HCT116 (cell line): Measurements from ENCODE around the gene SH3BP4. TPM values are rescaled to one million over a fixed set of nuclear protein-coding genes. Genes with fewer than 3 reads are reported as not detected.

Source experiments
- ATAC-seq: fragments of 200-7000 bp; cut with Tn5 transposase; 2 replicates; pipeline ENCODE4 v1.9.1; 2020; ENCODE audit warnings: mild to moderate bottlenecking, moderate library complexity
- BruUV-seq: library from RNA; stranded (reverse); fragments of 400-500 nt; replicated peaks from 2 replicates; lab custom pipeline; 2021; lab: Mats Ljungman, UMichigan
- CTCF ChIA-PET: fragments of 300-600 bp; sonication (Branson Sonifier 250); formaldehyde crosslinking; loops from one replicate; lab custom pipeline; 2021; ENCODE audit warnings: antibody characterized with exemption; lab: Charles Lee
- POLR2A ChIA-PET: fragments of 300-600, 350-600 bp; sonication (Branson Sonifier 250); formaldehyde crosslinking; loops from one replicate; lab custom pipeline; 2021; ENCODE audit warnings: antibody characterized with exemption; lab: Charles Lee
- RAD21 ChIA-PET, 2 experiments: fragments of 300-600 bp; sonication (Branson Sonifier 250); formaldehyde crosslinking; loops; one replicate each; lab custom pipeline; 2023; ENCODE audit warnings: low total read pairs in 2 of 2; ENCODE audit not compliant: uncharacterized antibody in 2 of 2, unreplicated experiment in 2 of 2, low non-redundant PET in 1 of 2; lab: Charles Lee
- DNase-seq: peaks from one replicate; pipeline ENCODE4 v3.0.0-alpha.2; 2010; ENCODE audit warnings: low read depth, low spot score
- H2AFZ ChIP-seq: fragments of 200-600 bp; shearing (Covaris generic), sonication (generic); 2 replicates; pipeline ENCODE4 v1.6.1; 2017; ENCODE audit warnings: low read depth, mixed run types, mixed read lengths, antibody characterized with exemption, low read length; ENCODE audit not compliant: poor library complexity, severe bottlenecking
- H3K27ac ChIP-seq: 2 replicates; pipeline ENCODE4 v1.5.1; 2012; ENCODE audit warnings: low read depth, low read length
- H3K27me3 ChIP-seq: fragments of 200-600 bp; sonication (generic); 2 replicates; pipeline ENCODE4 v1.6.1; 2016; ENCODE audit warnings: mixed run types, low read length, mixed read lengths; ENCODE audit not compliant: insufficient read depth
- H3K36me3 ChIP-seq, 2 experiments: fragments of 200-500 bp in 1 of 2; fragments of 200-600 bp in 1 of 2; sonication (Bioruptor generic) in 1 of 2; sonication (generic) in 1 of 2; 2 replicates each; pipeline versions ENCODE4 v1.5.1 to v1.6.1; 2014 to 2016; ENCODE audit warnings: low read length in 2 of 2, inconsistent platforms in 1 of 2, mixed read lengths in 1 of 2, mixed run types in 1 of 2; ENCODE audit not compliant: insufficient read depth in 2 of 2, control insufficient read depth in 1 of 2
- H3K4me1 ChIP-seq, 2 experiments: fragments of 200-600 bp in 1 of 2; sonication (generic) in 1 of 2; 2 replicates each; pipeline versions ENCODE4 v1.5.1 to v1.6.1; 2012 to 2017; ENCODE audit warnings: low read length in 2 of 2, inconsistent platforms in 1 of 2, mild to moderate bottlenecking in 1 of 2, mixed read lengths in 1 of 2, mixed run types in 1 of 2, moderate library complexity in 1 of 2; ENCODE audit not compliant: insufficient read depth in 2 of 2, control insufficient read depth in 1 of 2
- H3K4me2 ChIP-seq: fragments of 200-600 bp; sonication (generic); 2 replicates; pipeline ENCODE4 v1.6.1; 2017; ENCODE audit warnings: mixed run types, low read length, mixed read lengths
- H3K4me3 ChIP-seq, 2 experiments: fragments of 200-600 bp in 1 of 2; sonication (generic) in 1 of 2; replicated peaks in 1 of 2; 2 replicates each; pipeline ENCODE4 v1.5.1; 2011 to 2016; ENCODE audit warnings: low read length in 2 of 2, control low read depth in 1 of 2, low read depth in 1 of 2, mild to moderate bottlenecking in 1 of 2, mixed read lengths in 1 of 2, mixed run types in 1 of 2
- H3K79me2 ChIP-seq: fragments of 200-600 bp; sonication (generic); 2 replicates; pipeline ENCODE4 v1.6.1; 2017; ENCODE audit warnings: mild to moderate bottlenecking, mixed run types, low read length, moderate library complexity, mixed read lengths; ENCODE audit not compliant: insufficient read depth
- H3K9ac ChIP-seq: fragments of 200-600 bp; sonication (generic); 2 replicates; pipeline ENCODE4 v1.6.1; 2016; ENCODE audit warnings: low read length, mixed read lengths
- H3K9me2 ChIP-seq: fragments of 200-600 bp; sonication (generic), shearing (Covaris generic); 2 replicates; pipeline ENCODE4 v1.6.1; 2017; ENCODE audit warnings: mixed run types, mild to moderate bottlenecking, moderate library complexity; ENCODE audit not compliant: insufficient read depth
- H3K9me3 ChIP-seq, 2 experiments: fragments of 200-500 bp in 1 of 2; fragments of 200-600 bp in 1 of 2; sonication (Bioruptor generic) in 1 of 2; sonication (generic) in 1 of 2; 2 replicates each; pipeline ENCODE4 v1.6.1; 2014 to 2017; ENCODE audit warnings: low read length in 2 of 2, mixed read lengths in 2 of 2, inconsistent platforms in 1 of 2, low read depth in 1 of 2, mild to moderate bottlenecking in 1 of 2, mixed run types in 1 of 2, moderate library complexity in 1 of 2; ENCODE audit not compliant: control insufficient read depth in 1 of 2, insufficient read depth in 1 of 2
- H4K20me1 ChIP-seq: fragments of 200-600 bp; sonication (generic), shearing (Covaris generic); 2 replicates; pipeline ENCODE4 v1.6.1; 2017; ENCODE audit warnings: mixed run types, mild to moderate bottlenecking, moderate library complexity; ENCODE audit not compliant: insufficient read depth
- CBX3 ChIP-seq: IDR thresholded peaks from 2 replicates; pipeline ENCODE4 v1.6.1; 2012; ENCODE audit warnings: low read depth
- CTCF ChIP-seq, 3 experiments: fragments of 200-600 bp in 1 of 3; sonication (generic) in 1 of 3; IDR thresholded peaks in 2 of 3; conservative IDR thresholded peaks in 1 of 3; 2 replicates each; pipeline ENCODE4 v1.5.1; 2012 to 2017; ENCODE audit warnings: low read depth in 2 of 3, low read length in 2 of 3, antibody characterized with exemption in 1 of 3, borderline replicate concordance in 1 of 3, control low read depth in 1 of 3, mild to moderate bottlenecking in 1 of 3, mixed read lengths in 1 of 3, mixed run types in 1 of 3, moderate library complexity in 1 of 3; ENCODE audit not compliant: insufficient read depth in 1 of 3
- FOSL1 ChIP-seq: IDR thresholded peaks from 2 replicates; pipeline ENCODE4 v1.6.1; 2012; ENCODE audit warnings: low read depth
- POLR2A ChIP-seq: IDR thresholded peaks from 2 replicates; pipeline ENCODE4 v1.7.0; 2011; ENCODE audit warnings: borderline replicate concordance; ENCODE audit not compliant: insufficient read depth, insufficient read length; ENCODE audit errors: extremely low read depth
- RAD21 ChIP-seq: IDR thresholded peaks from 2 replicates; pipeline ENCODE4 v1.6.1; 2012; ENCODE audit warnings: low read depth, mild to moderate bottlenecking
- SP1 ChIP-seq: IDR thresholded peaks from 2 replicates; pipeline ENCODE4 v1.6.1; 2012; ENCODE audit warnings: low read depth
- SRF ChIP-seq: IDR thresholded peaks from 2 replicates; pipeline ENCODE4 v1.6.1; 2012; ENCODE audit warnings: low read depth
- intact Hi-C: fragments of 100-400 bp; cut with micrococcal nuclease; formaldehyde crosslinking; loops from 2 replicates; pipeline ENCODE4 v1.10.0; 2022
- total RNA-seq: library from RNA; stranded (reverse); gene quantifications from one replicate; pipeline ENCODE4 v1.2.1, GENCODE V29; 2021; ENCODE audit not compliant: unreplicated experiment
- TF ChIP-seq, protein P1 (sequence below): IDR thresholded peaks from 2 replicates; pipeline ENCODE4 v1.6.1; 2012
- TF ChIP-seq, protein P2 (sequence below): IDR thresholded peaks from 2 replicates; pipeline ENCODE4 v1.6.1; 2011; ENCODE audit warnings: mild to moderate bottlenecking, low read length, moderate library complexity; ENCODE audit not compliant: insufficient replicate concordance; ENCODE audit errors: extremely low read depth

SH3BP4 gene
- total RNA-seq, 1 experiment from 2014 or later, result 32.9 TPM

DNA sequence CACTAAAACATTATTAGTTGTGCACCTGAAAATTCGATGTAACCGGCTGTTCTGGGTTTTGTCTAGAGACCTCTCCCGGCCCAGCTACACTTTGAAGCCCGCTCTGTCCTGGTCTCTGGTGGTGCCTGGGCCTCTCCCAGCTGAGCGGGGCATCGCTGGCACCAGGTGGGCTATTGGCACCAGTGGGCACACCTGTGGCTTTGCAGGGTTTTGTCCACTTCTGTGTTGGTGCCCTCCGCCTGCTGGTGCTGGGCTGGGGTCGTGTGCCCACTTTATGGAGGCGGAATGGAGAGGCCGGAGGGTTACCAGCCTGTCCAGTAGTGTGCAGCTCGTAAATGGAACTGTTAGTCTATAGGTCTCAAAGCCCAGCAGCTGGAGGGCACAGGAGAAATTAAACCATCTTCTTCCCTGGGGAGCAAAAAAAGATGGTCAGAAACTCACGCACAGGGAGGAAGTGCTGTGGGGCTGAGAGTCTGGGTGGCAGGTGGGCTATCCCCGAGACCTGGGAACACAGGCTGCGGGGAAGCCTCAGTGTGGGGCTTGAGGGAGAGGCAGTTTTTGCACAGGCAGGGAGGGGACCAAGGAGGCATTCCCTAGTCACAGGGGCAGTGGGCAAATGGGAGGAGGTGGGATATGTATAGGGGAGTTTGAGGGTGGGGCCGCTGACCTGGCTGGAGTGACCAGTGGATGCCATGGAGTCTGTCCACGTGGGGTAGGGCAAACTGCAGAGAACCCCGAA lies 30.4 kb downstream of the SH3BP4 start:
- H3K27ac ChIP-seq, result peak overlapping the region; percentile 88
- no peak for DNase-seq
- no peaks in the 10 kb centered on the region for H4K20me1 ChIP-seq
- intact Hi-C loops, result no loop called here
- H3K79me2 ChIP-seq, result peaks cover 88% of the 10 kb centered on the region
- no peak overlapping the region for H2AFZ ChIP-seq
- H3K4me1 ChIP-seq, result peaks cover 58 to 73% of the 10 kb centered on the region in 2 experiments
- peak overlapping the region; percentile 77 for H3K4me2 ChIP-seq
- ChIA-PET CTCF (no interaction called here), RAD21 (no interaction called here), POLR2A (interaction anchor here (1.1 kb wide), 1 partner anchor 124 kb away, joined by 3 read pairs; no protein-coding TSS in a partner anchor)
- peaks cover 0 to 3% of the 10 kb centered on the region in 2 experiments; a peak in 1 of 4 replicates for H3K36me3 ChIP-seq
- H3K9me2 ChIP-seq, result no peaks in the 10 kb centered on the region
- no TSS peak for BruUV-seq
- TF ChIP-seq CTCF (IDR thresholded peaks at IDR 0.05 in 2 of 3, conservative IDR thresholded peaks at IDR 0.05 in 1 of 3; ENCODE audit: borderline replicate concordance in 1 of 3, insufficient read depth in 1 of 3, low read depth in 2 of 3, low read length in 2 of 3), result no peak
- peak overlapping the region; percentile 30 to 52 for H3K4me3 ChIP-seq
- peaks cover 0 to 7% of the 10 kb centered on the region in 2 experiments; a peak in 1 of 4 replicates for H3K9me3 ChIP-seq
- H3K27me3 ChIP-seq, result no peaks in the 10 kb centered on the region
- peak overlapping the region; percentile 61 for H3K9ac ChIP-seq
- ATAC-seq, result no peak

DNA sequence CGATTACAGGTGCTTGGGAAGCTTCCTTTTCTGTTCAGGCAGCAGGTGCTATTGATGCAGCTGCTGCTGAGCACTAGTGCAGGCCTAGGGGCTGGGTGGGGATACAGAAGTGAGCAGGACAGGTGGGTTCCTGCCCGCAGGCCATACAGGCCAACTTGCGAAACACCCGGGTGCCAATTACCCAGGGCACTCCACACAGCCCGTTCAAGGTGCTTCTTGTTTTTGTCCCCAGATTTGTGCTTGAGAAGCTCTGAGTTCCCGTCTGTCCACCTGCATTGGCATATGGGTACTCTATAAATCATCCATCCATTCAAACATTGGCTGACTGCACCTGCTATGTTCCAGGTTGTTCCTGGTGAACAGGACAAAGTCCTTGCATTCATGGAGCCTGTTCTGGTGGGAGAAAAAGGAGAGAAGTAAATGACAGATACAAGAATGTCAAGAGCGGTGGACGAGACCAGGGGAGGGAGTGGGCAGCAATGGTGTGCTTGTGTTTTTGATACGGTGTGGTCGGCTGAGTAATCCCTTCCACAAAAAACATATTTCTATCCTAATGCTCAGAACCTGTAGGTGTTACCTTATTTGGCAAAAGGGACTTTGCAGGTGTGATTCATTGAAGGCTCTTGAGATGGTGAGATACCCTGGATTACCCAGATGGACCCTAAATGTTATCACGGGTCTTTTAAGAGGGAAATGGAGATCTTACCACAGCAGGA lies 31.4 kb downstream of the SH3BP4 start:
- CTCF ChIA-PET, result no interaction called here
- peaks cover 0 to 7% of the 10 kb centered on the region in 2 experiments; a peak in 1 of 4 replicates for H3K9me3 ChIP-seq
- intact Hi-C loops, result no loop called here
- TF ChIP-seq POLR2A (no peak), FOSL1 (no peak), RAD21 (no peak), CTCF (IDR thresholded peaks at IDR 0.05 in 2 of 3, conservative IDR thresholded peaks at IDR 0.05 in 1 of 3; ENCODE audit: borderline replicate concordance in 1 of 3, insufficient read depth in 1 of 3, low read depth in 2 of 3, low read length in 2 of 3) (no peak), SRF (no peak), SP1 (no peak), CBX3 (no peak)
- TF ChIP-seq, protein P1, sequence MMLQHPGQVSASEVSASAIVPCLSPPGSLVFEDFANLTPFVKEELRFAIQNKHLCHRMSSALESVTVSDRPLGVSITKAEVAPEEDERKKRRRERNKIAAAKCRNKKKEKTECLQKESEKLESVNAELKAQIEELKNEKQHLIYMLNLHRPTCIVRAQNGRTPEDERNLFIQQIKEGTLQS, result no peak
- TF ChIP-seq, protein P2, sequence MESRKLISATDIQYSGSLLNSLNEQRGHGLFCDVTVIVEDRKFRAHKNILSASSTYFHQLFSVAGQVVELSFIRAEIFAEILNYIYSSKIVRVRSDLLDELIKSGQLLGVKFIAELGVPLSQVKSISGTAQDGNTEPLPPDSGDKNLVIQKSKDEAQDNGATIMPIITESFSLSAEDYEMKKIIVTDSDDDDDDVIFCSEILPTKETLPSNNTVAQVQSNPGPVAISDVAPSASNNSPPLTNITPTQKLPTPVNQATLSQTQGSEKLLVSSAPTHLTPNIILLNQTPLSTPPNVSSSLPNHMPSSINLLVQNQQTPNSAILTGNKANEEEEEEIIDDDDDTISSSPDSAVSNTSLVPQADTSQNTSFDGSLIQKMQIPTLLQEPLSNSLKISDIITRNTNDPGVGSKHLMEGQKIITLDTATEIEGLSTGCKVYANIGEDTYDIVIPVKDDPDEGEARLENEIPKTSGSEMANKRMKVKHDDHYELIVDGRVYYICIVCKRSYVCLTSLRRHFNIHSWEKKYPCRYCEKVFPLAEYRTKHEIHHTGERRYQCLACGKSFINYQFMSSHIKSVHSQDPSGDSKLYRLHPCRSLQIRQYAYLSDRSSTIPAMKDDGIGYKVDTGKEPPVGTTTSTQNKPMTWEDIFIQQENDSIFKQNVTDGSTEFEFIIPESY, result no peak
- BruUV-seq, result no TSS peak
- no peak overlapping the region for H2AFZ ChIP-seq
- peaks cover 56 to 70% of the 10 kb centered on the region in 2 experiments for H3K4me1 ChIP-seq
- H3K4me3 ChIP-seq, result no peak overlapping the region
- H3K4me2 ChIP-seq, result no peak overlapping the region
- H4K20me1 ChIP-seq, result no peaks in the 10 kb centered on the region
- peaks cover 0 to 3% of the 10 kb centered on the region in 2 experiments; a peak in 1 of 4 replicates for H3K36me3 ChIP-seq
- ATAC-seq, result no peak
- DNase-seq, result no peak
- POLR2A ChIA-PET, result no interaction called here
- RAD21 ChIA-PET, result no interaction called here
- no peaks in the 10 kb centered on the region for H3K27me3 ChIP-seq
- no peak overlapping the region for H3K9ac ChIP-seq
- H3K27ac ChIP-seq, result no peak overlapping the region; the same call in 1 of the 2 replicates
- no peaks in the 10 kb centered on the region for H3K9me2 ChIP-seq
- peaks cover 87% of the 10 kb centered on the region for H3K79me2 ChIP-seq
